DMS53 (cell line): ENCODE measurements around the gene MIPOL1.
A peak's percentile ranks its signal among the peaks of the same experiment; 100 is the strongest.
"Not testable (repeated sequence)": the region's sequence is repeated elsewhere in the genome, so short reads cannot be mapped to it uniquely, and the experiment has no call there.

Source experiments
- DNase-seq: peaks from one replicate; lab custom pipeline; 2025; lab: John Stamatoyannopoulos, UW

Gene MIPOL1

GRCh38 chr14:37284760-37285159 is 87.0 kb downstream of the MIPOL1 start:
- no peak for DNase-seq

- DNase-seq, result no peak
Measured at GRCh38 chr14:37285220-37285619, 87.5 kb downstream of the MIPOL1 start.

GRCh38 chr14:37289688-37290087 is 92.0 kb downstream of the MIPOL1 start:
- DNase-seq, result peak; percentile 4

- not testable (repeated sequence) for DNase-seq
Measured at GRCh38 chr14:37295262-37295661, 97.5 kb downstream of the MIPOL1 start.

GRCh38 chr14:37311252-37311651 is 113.5 kb downstream of the MIPOL1 start:
- no peak for DNase-seq

- DNase-seq, result no peak
Measured at GRCh38 chr14:37318938-37319337, 121.2 kb downstream of the MIPOL1 start.

GRCh38 chr14:37320106-37320505 is 122.4 kb downstream of the MIPOL1 start:
- DNase-seq, result no peak

- no peak for DNase-seq
Measured at GRCh38 chr14:37325332-37325731, 127.6 kb downstream of the MIPOL1 start.

GRCh38 chr14:37326434-37326833 is 128.7 kb downstream of the MIPOL1 start:
- DNase-seq, result no peak

GRCh38 chr14:37327933-37328332 is 130.2 kb downstream of the MIPOL1 start:
- not testable (repeated sequence) for DNase-seq

- DNase-seq, result no peak
Measured at GRCh38 chr14:37328673-37329072, 130.9 kb downstream of the MIPOL1 start.

- DNase-seq, result peak; percentile 27
Measured at GRCh38 chr14:37329189-37330001, 131.7 kb downstream of the MIPOL1 start.

- no peak for DNase-seq
Measured at GRCh38 chr14:37330910-37331309, 133.2 kb downstream of the MIPOL1 start.

GRCh38 chr14:37340353-37340752 is 142.6 kb downstream of the MIPOL1 start:
- DNase-seq, result peak; percentile 17

GRCh38 chr14:37343307-37344094 is 145.8 kb downstream of the MIPOL1 start:
- no peak for DNase-seq

GRCh38 chr14:37363661-37364060 is 165.9 kb downstream of the MIPOL1 start:
- DNase-seq, result no peak

- DNase-seq, result peak; percentile 63
Measured at GRCh38 chr14:37369425-37369824, 171.7 kb downstream of the MIPOL1 start.

GRCh38 chr14:37375566-37375965 is 177.8 kb downstream of the MIPOL1 start:
- no peak for DNase-seq

GRCh38 chr14:37376944-37377609 is 179.3 kb downstream of the MIPOL1 start:
- no peak for DNase-seq

- peak; percentile 89 for DNase-seq
Measured at GRCh38 chr14:37384870-37385596, 187.3 kb downstream of the MIPOL1 start.

GRCh38 chr14:37397157-37397940 is 199.6 kb downstream of the MIPOL1 start:
- not testable (repeated sequence) for DNase-seq
